Activated CD8-positive, alpha-beta memory T cell treated with anti-CD3 and anti-CD28 coated beads for 4 hours (primary cell): ENCODE measurements around the gene GLRX.

ENCODE experiments used
- DNase-seq, 2 donors: peaks; one replicate each; pipeline ENCODE4 v3.0.0-alpha.2; 2020; ENCODE audit warnings: low read depth in 2 of 2

Gene GLRX

DNA sequence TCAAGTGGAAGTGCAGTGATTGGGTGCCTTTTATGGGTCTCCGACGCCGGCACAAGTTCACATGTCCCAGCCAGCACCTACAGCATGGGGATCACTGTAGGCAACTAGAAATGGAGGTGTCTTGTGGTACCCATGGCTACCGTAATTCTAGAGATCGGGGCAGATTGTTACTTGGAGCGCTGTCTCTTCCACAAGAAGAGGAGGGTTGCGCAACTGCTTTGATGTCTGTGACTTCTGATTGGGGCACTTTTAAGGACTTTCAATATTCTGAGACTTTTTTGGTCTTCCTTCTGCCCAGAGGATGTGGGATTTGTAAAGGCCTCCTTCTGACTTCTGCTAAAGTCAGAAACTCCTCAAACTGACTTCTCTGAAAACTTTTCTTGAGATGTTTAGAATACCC is 41.9 kb downstream of the GLRX start:
- DNase-seq = no peak

DNA sequence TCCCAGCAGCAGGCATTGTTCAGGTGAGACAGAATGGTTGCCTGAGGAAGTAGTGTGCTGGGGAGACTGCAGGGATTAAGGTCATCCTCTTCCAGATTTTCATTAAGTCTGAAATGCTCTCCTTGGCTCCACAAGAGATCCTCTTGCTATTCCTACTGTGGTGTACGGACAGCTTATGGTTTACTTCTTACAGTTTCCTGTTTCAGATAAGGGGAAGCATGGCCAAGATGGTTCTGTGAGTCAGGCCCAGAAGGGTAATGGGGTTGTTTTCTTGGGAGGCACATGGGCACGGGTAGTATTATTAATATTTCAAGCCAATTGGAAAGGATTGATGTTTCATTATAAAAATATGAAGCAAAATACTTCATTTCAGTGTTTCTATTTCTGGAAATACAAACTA is 42.9 kb downstream of the GLRX start:
- no peak for DNase-seq

DNA sequence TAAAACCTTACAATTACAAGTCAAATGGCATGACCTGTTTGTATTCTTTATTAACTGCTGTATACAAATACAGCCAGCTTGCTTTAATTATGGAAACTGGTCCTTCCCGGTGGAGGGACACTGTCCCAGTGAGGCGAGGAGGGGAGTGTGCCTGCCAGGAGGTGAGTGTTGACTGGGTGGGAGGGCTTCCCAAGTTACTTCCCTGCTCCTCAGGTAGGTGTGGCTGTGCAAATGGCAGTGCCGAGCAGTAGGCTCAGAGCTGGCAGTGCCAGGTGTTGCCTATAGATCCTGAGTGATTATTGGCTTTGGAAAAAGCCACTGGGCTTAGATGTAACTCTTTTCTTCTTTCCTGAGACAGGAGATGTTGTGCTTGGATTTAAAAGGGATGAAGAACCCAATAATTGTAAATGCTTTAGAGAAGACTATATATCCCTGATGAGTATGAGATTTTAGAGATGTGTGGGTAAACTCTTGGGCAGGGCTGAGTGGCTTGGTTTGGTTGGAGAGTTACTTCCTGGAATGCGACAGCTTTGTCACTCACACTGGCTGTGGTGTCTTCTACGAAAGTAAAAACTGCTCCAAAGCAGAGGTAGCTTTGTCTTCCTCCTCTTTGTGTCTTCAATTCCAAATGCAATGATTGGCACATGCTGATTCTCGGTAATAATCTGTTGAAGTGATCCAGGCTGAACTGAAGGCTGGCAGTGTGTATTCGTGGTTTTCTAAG is 43.7 kb downstream of the GLRX start:
- no peak for DNase-seq

DNA sequence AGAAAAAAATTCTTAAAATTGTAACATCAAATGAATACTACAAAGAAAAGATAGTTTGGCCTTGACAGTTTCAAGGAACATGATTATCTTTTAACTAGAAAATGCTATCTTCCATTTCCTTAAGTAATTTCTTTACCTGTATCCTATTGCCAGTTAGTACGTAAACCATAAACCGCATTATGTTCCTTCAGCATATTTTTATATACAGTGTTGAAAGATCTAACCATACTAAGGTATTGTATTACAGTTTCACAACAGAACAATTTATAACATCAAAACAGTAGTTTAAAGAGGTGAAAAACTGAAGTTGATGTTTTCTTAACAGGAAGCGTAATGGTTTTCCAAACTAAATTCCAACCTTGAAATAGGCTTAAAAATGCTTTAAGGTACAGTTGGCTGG is 45.1 kb downstream of the GLRX start:
- DNase-seq = no peak

DNA sequence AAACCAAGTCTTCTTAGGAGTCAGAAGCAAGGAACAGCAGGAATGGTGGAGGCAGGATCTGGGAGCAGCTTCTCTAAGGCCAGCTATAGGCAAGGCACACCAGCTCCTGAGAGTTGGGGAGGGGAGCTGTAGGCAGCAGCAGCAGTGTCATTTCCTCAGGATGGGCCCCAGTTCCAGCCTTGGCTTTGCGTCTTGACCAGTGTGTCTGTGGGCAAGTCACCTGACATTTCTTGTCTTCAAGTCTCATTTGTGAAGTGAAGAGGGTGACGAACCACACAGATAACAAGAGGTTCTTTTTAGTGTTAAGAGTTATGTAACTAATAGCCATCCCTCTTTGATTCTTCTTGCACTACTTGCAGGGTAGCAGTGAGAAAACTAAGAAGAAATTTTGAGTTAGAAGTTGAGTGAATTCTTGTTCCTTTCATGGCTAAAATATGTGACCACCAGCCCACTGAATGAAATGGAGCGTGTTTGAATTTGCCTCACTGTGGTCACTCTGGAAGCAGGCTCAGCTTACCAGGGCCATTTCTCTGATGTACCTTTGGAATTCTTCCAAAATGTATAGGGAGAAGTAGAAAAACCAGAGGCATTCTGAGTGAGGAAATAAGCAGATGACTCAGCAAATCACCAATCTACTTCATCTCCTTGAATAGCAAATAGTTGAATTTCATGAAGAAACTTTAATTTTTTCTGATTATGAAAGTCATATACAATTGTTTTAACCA is 49.0 kb downstream of the GLRX start:
- DNase-seq = no peak

DNA sequence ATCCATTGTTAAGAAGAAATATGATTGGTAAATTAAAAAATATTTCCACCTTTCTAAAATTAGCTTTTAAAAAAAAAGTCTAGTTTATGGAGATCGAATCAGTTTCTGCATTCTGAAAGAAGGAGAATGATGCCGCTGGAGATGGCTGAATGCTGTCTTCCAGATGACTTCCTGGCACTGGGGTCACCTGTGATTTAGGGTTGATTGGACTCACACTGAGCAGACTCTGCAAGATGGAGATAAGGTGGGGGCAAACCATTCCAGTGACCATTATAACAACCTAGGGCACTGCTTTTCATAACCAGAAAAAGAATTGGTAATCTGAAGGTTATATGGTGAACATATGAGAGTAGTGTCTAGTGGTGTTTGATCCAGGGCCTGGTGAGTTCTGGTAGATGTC is 50.6 kb downstream of the GLRX start:
- no peak for DNase-seq

DNA sequence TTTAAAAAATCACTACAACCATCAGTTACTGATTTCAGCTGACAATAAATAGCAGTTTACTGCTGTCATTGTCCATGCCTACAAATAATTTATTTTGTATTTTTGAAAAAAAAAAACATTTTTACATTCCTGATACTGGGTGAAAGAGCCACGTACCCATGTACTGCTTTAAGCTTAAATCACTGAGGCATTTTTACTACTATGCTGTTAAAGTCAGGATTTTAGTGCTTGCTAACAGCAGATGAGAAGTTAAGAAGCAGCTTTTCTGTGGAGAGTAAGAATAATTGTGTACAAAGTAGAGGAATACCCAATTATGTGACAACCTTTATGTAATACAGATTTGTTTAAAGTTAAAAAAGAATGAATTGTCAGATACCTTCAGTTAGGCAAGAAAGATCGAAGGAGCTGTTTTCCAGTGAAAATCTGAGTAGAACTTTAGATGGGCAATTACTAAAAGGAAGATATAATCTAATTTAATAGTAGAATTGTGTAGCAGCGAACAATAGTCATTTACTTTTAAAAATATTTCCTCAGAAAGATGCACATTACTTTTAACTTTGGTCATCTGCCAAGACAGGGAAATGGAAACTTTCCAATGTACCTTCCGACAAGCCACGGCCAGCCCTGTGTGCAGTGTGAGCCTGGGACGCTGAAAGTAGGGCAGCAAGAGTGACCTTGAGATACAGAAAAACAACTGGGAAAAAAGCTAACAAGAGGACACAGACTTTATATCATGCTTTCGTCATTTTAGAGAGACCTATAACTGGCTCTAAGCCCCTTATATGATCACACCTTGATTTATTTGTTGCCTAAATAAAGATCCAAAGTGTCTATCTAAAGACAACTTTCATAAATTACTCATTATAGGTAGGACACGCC is 51.5 kb downstream of the GLRX start:
- DNase-seq = no peak

DNA sequence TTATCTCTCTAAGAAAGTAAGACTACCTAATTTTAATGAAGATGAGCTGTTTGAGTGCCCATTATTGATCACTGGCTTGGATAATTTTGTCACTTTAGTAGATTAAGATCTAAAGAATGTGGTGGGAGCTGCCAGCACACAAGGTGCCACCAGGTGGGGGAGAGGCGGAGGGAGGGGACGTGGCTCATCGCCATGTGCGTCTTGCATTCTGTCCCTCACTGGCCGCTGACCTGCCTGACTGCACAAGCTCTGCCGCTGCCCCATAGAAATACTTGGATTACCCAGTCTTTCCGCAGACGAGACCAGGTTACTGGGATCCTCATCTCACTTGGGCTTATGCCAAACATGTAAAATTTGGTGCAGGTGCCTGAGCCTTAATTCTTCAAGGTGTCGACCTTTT is 53.8 kb downstream of the GLRX start:
- no peak for DNase-seq

DNA sequence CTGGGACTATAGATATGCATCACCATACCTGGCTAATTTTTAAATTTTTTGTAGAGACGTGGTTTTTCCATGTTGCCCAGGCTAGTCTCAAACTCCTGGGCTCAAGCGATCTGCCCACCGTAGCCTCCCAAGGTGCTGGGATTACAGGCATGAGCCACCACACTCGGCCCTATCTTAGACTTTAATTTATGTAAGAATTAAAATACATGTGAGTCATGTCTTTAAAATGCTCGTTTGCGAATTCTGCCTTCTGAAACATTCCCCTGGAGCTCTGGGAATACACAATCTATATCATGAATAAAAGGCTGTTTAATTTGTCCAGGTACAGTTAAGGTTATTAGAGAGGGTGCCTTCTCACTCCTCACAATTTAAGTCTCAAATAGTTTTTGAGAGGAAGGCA is 58.6 kb downstream of the GLRX start:
- DNase-seq = no peak
